Activated CD4-positive, CD25-positive, alpha-beta regulatory T cell treated with anti-CD3 and anti-CD28 coated beads, Interleukin-2, amount 50 U/mL, for 72 hours (primary cell): ENCODE measurements around the gene SLC16A1.
"Not testable (repeated sequence)": the region's sequence is repeated elsewhere in the genome, so short reads cannot be mapped to it uniquely, and the experiment has no call there.

Source experiments
- DNase-seq: peaks from one replicate; pipeline ENCODE4 v3.0.0; 2021

The SLC16A1 gene

GRCh38 chr1:112955773-112956543, at the start of gene SLC16A1:
SLC16A1 (minus strand) TSS chr1:112956196; CDS start chr1:112929308, 26,888 bp downstream.
- peak; percentile 93 for DNase-seq

GRCh38 chr1:113003751-113004690, 48.0 kb upstream of the SLC16A1 start:
- no peak for DNase-seq

- DNase-seq, result no peak
Measured at GRCh38 chr1:113002297-113002696, 46.3 kb upstream of the SLC16A1 start.

GRCh38 chr1:112998592-112999235, 42.7 kb upstream of the SLC16A1 start:
- no peak for DNase-seq

- DNase-seq, result no peak
Measured at GRCh38 chr1:112997781-112998180, 41.8 kb upstream of the SLC16A1 start.

- no peak for DNase-seq
Measured at GRCh38 chr1:112995890-112996289, 39.9 kb upstream of the SLC16A1 start.

GRCh38 chr1:112995021-112995420, 39.0 kb upstream of the SLC16A1 start:
- DNase-seq, result not testable (repeated sequence)

- no peak for DNase-seq
Measured at GRCh38 chr1:112992780-112993179, 36.8 kb upstream of the SLC16A1 start.

GRCh38 chr1:112991402-112992120, 35.6 kb upstream of the SLC16A1 start:
- no peak for DNase-seq

GRCh38 chr1:112990271-112990670, 34.3 kb upstream of the SLC16A1 start:
- no peak for DNase-seq

GRCh38 chr1:112988367-112988766, 32.4 kb upstream of the SLC16A1 start:
- no peak for DNase-seq

GRCh38 chr1:112985123-112985522, 29.1 kb upstream of the SLC16A1 start:
- DNase-seq, result no peak

GRCh38 chr1:112983537-112984131, 27.6 kb upstream of the SLC16A1 start:
- no peak for DNase-seq

GRCh38 chr1:112982853-112983536, 27.0 kb upstream of the SLC16A1 start:
- no peak for DNase-seq

GRCh38 chr1:112982328-112982727, 26.3 kb upstream of the SLC16A1 start:
- DNase-seq, result no peak

GRCh38 chr1:112981834-112982233, 25.8 kb upstream of the SLC16A1 start:
- not testable (repeated sequence) for DNase-seq

- DNase-seq, result no peak
Measured at GRCh38 chr1:112981426-112981825, 25.4 kb upstream of the SLC16A1 start.

GRCh38 chr1:112975336-112975735, 19.3 kb upstream of the SLC16A1 start:
- DNase-seq, result no peak

GRCh38 chr1:112974646-112975045, 18.6 kb upstream of the SLC16A1 start:
- DNase-seq, result no peak

GRCh38 chr1:112973788-112974187, 17.8 kb upstream of the SLC16A1 start:
- DNase-seq, result no peak

- no peak for DNase-seq
Measured at GRCh38 chr1:112971006-112971405, 15.0 kb upstream of the SLC16A1 start.

- DNase-seq, result no peak
Measured at GRCh38 chr1:112964347-112964746, 8.4 kb upstream of the SLC16A1 start.
